Measurements from ENCODE around the gene POLR3F.

DNA sequence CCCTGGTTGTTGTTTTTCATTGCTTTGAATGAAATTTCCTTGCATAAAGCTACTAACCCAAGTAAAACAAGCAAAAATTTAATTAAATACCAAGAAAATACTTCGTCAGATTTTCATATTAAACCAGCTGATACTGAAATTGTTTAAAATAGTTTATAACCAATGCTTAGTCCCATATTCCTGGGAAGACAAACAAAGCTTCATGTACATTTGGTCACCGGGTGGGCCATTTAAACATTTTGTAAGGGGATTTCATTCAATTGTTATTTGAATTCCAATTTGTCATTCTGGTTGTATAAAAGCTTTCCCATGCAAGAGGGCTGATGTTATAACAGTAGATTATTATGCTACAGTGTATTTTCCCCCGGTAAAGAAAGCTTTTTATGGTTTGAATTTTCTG, 30.4 kb downstream of the POLR3F start:
- TF ChIP-seq CTCF (IDR thresholded peaks at IDR 0.05) = no peak
- no peak for TF ChIP-seq EP300 (IDR thresholded peaks at IDR 0.05; ENCODE audit: borderline replicate concordance in 1 of 2, low read depth in 1 of 2, low read length in 1 of 2)
- TF ChIP-seq YY1 (IDR thresholded peaks at IDR 0.05; ENCODE audit: low read depth) = no peak
- no peak for TF ChIP-seq NRF1 (IDR thresholded peaks at IDR 0.05; ENCODE audit: low read depth, low read length)
- TF ChIP-seq RAD21 (IDR thresholded peaks at IDR 0.05; ENCODE audit: low read length) = no peak
